Measurements from ENCODE around the gene SDC1. TPM values are rescaled to one million over a fixed set of nuclear protein-coding genes. Genes with fewer than 3 reads are reported as not detected.
A peak's percentile ranks its signal among the peaks of the same experiment; 100 is the strongest.

SDC1 gene
- polyA plus RNA-seq, 1 of the 3 experiments (the other 2 are of a cell fraction) = 122 TPM

- Histone ChIP-seq H3K27me3 (ENCODE audit: insufficient read depth) (no peaks in the 10 kb centered on the region), H3F3A (replicated peaks; ENCODE audit: insufficient read depth) (no peaks in the 10 kb centered on the region), H3K9me2 (no peaks in the 10 kb centered on the region), H3K27ac (ENCODE audit: low read depth in 2 of 2, low read length in 1 of 2) (peak overlapping the region; percentile 55 to 88; a peak in 2 of 4 replicates), H4K20me1 (ENCODE audit: insufficient read depth) (no peaks in the 10 kb centered on the region), H3K4me1 (ENCODE audit: control insufficient read depth in 1 of 2, insufficient read depth in 2 of 2, low read depth in 1 of 2, low read length in 1 of 2) (peaks cover 6 to 60% of the 10 kb centered on the region in 2 experiments; a peak in 2 of 4 replicates), H3K36me3 (replicated peaks in 1 of 2; ENCODE audit: control insufficient read depth in 1 of 2, insufficient read depth in 2 of 2, low read length in 1 of 2) (no peaks in the 10 kb centered on the region), H3K4me3 (ENCODE audit: low read depth in 2 of 2, low read length in 1 of 2) (no peak overlapping the region), H3K79me2 (ENCODE audit: insufficient read depth) (no peaks in the 10 kb centered on the region), H3K9me3 (no peaks in the 10 kb centered on the region), H2AFZ (ENCODE audit: low read depth) (0 out of 2 replicates have a peak overlapping the region, but pooled peaks have one; percentile 73), H3K9ac (peak overlapping the region; percentile 34; the same call in 1 of the 2 replicates), H3K4me2 (peak overlapping the region; percentile 11; the same call in 1 of the 2 replicates)
- DNase-seq = no peak
- ChIA-PET CTCF (interaction anchor here (1.1 to 1.7 kb wide), 2 partner anchors 32 to 58 kb away, joined by 6 to 7 read pairs; partner anchors contain the start of gene SDC1), POLR2A (interaction anchor here (0.6 to 1.8 kb wide), 2 partner anchors 27 to 57 kb away, joined by 3 to 11 read pairs; partner anchors contain the start of gene SDC1)
- TF ChIP-seq SIN3A (IDR thresholded peaks at IDR 0.05; ENCODE audit: borderline replicate concordance, low read depth, low read length) (no peak), RAD21 (IDR thresholded peaks at IDR 0.05; ENCODE audit: low read length) (no peak), USF1 (IDR thresholded peaks at IDR 0.05; ENCODE audit: borderline replicate concordance, low read depth) (no peak), POLR2AphosphoS5 (IDR thresholded peaks at IDR 0.05; ENCODE audit: low read depth, low read length) (no peak), EZH2phosphoT487 (IDR thresholded peaks at IDR 0.05; ENCODE audit: borderline replicate concordance, low read depth) (no peak), FOXM1 (IDR thresholded peaks at IDR 0.05; ENCODE audit: low read depth) (no peak), MEF2A (IDR thresholded peaks at IDR 0.05; ENCODE audit: borderline replicate concordance, low read depth) (no peak), FOXJ3 (CRISPR knock-in tag; IDR thresholded peaks at IDR 0.05) (no peak), CTCF (IDR thresholded peaks at IDR 0.05) (no peak), IRF3 (IDR thresholded peaks at IDR 0.05; ENCODE audit: low read depth, low read length) (no peak), SMC3 (IDR thresholded peaks at IDR 0.05; ENCODE audit: low read depth, low read length) (no peak), YY1 (IDR thresholded peaks at IDR 0.05; ENCODE audit: low read depth) (no peak), RXRA (IDR thresholded peaks at IDR 0.05; ENCODE audit: borderline replicate concordance, low read depth) (no peak), EP300 (IDR thresholded peaks at IDR 0.05; ENCODE audit: borderline replicate concordance in 1 of 2, low read depth in 1 of 2, low read length in 1 of 2) (no peak), ELF1 (IDR thresholded peaks at IDR 0.05) (no peak), TEAD4 (IDR thresholded peaks at IDR 0.05; ENCODE audit: borderline replicate concordance, insufficient read depth) (no peak)
- WGBS (ENCODE audit: low lambda C conversion rate) = 79% methylated on average over 4 of the region's 4 CpGs
Observed at GRCh38 chr2:20167356-20167755, 57.6 kb downstream of the SDC1 start.
